Psoas muscle (tissue), 8 donors: Measurements from ENCODE around the gene NBPF15. TPM values are rescaled to one million over a fixed set of nuclear protein-coding genes. Genes with fewer than 3 reads are reported as not detected.
"Not testable (repeated sequence)": the region's sequence is repeated elsewhere in the genome, so short reads cannot be mapped to it uniquely, and the experiment has no call there.

Experiments
- ATAC-seq, 4 donors: fragments of 200-7000 bp; cut with Tn5 transposase; one replicate each; pipeline ENCODE4 v1.9.1; 2020; ENCODE audit warnings: moderate library complexity in 3 of 4, mild to moderate bottlenecking in 2 of 4
- DNase-seq, 2 donors: peaks; one replicate each; pipeline ENCODE4 v3.0.0-alpha.2; 2020
- H3K27ac ChIP-seq: fragments of 200-600 bp; one replicate; pipeline ENCODE4 v1.8.0; 2022
- H3K27me3 ChIP-seq, 3 donors: fragments of 200-600 bp in 1 of 3; one replicate each; pipeline versions ENCODE4 v1.6.1 to v1.8.0; 2013 to 2022; ENCODE audit warnings: low read length in 2 of 3, mild to moderate bottlenecking in 2 of 3, moderate library complexity in 1 of 3; ENCODE audit not compliant: insufficient read depth in 3 of 3
- H3K36me3 ChIP-seq, 2 donors: fragments of 200-600 bp in 1 of 2; one replicate each; pipeline versions ENCODE4 v1.6.1 to v1.8.0; 2013 to 2022; ENCODE audit warnings: low read depth in 1 of 2, mild to moderate bottlenecking in 1 of 2, moderate library complexity in 1 of 2; ENCODE audit not compliant: insufficient read depth in 1 of 2
- H3K4me1 ChIP-seq: fragments of 200-600 bp; one replicate; pipeline ENCODE4 v1.8.0; 2022
- H3K4me3 ChIP-seq: fragments of 200-600 bp; one replicate; pipeline ENCODE4 v1.8.0; 2022; ENCODE audit warnings: mild to moderate bottlenecking
- H3K9me3 ChIP-seq: fragments of 200-600 bp; one replicate; pipeline ENCODE4 v1.8.0; 2022
- WGBS, 3 donors: extraction: QIAGEN DNeasy Blood & Tissue Kit; methylation state at CpG; one replicate each; pipeline versions ENCODE4 v1.1.6 to v1.1.7; 2013; 5-methylcytosine and 5-hydroxymethylcytosine counted together
- intact Hi-C, 2 donors: fragments of 100-400 bp; cut with DNase I; formaldehyde crosslinking; loops; one replicate each; pipeline versions ENCODE4 v1.11.0 to v1.14.2; 2022
- polyA plus RNA-seq, 3 donors: library from polyadenylated mRNA; stranded (reverse); fragments of 200-250 nt; gene quantifications; one replicate each; pipeline ENCODE4 v1.2.3, GENCODE V29; 2013
- total RNA-seq, 4 donors: library from RNA; stranded (reverse); fragmentation: NEBNext Ultra II Directional in 2 of 4; extraction: Animal tissue kit (Norgen Biotek cat#: 25700) in 2 of 4; gene quantifications; one replicate each; pipeline versions ENCODE4 v1.2.1 to v1.2.4, GENCODE V29; 2021 to 2023
- donor health status: healthy with polysubstance abuse.
- donor health status: DM: no; HTN: no; CAD: no; lungs with moderate emphysema.
- donor health status: Bipolar disorder and iron deficiency.
- donor health status: healthy.
- donor health status: DM: yes; HTN: yes; CAD: no.
- donor health status: DM: no; HTN: no; CAD: no.
- donor health status: DM: no; HTN: no; CAD: no.
- donor health status: DM: yes; HTN: yes; CAD: no.

Gene NBPF15
- total and polyA plus RNA-seq, 7 donors, result 2.5 to 7.3 (median 4.5) TPM

DNA sequence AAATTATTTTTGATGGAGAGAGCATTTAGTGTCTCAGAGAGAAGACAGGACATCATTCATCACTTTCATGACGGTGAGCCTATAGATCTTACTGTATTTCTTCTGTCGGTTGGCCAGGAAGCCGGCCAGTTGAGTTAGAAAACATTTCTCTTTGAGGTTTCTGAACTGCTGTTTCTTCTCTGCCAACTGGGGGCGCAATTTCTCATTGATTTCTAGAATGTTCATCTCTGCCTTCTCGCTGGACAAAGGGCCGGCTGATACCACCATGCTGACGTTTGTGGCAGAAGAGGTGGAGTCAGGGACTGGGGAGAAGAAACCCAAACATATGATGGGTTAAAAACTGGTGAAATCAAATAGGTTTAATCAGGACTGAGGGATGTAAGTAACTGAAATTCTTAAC is 21.7 kb downstream of the NBPF15 start:
- H3K27ac ChIP-seq, H3K27me3 ChIP-seq, ATAC-seq, H3K4me3 ChIP-seq, DNase-seq, H3K9me3 ChIP-seq, H3K4me1 ChIP-seq, intact Hi-C loops, H3K36me3 ChIP-seq: not testable (repeated sequence)
- 31 to 44% (median 41%) methylated on average over 5 to 6 of the region's 7 CpGs for WGBS, 3 donors

DNA sequence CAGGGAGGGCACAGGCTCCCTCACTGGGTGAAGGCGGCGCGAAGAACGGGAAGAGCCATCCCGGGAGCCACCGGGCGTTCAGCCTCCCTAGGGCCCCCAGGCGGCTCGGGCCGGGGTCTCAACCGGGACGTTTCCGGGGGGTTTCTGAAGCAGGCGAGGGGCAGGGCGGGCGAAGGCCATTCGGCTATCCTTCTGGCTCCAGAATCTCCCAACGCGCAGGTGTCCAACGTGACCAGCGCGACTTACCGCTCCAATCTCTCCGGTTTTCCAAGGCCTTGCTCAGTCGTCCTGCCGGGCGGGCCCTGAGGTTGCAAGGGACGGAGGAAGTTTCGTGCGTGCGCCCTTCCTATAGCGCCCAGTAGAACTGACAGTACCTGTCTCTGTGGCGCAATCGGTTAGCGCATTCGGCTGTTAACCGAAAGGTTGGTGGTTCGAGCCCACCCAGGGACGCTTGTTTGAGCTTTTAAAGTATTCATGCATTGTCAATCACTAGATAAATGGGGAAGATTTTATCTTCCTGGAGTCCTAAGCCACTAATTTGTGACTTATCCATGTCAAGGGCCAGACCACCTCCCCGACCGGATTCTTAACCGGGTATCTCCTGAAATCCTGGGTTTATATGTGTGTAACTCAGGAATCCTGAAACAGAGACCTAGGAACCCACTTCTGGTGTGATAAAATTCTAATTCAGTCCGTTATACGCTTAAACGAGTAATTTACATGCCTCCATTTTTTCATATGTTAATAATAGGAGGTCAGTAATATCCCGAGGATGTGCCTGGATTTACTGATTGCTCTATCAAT is 42.4 kb downstream of the NBPF15 start:
- not testable (repeated sequence) for H3K27ac ChIP-seq
- WGBS, 3 donors, result 7 to 11% (median 7%) methylated on average over 29 to 44 of the region's 46 CpGs

DNA sequence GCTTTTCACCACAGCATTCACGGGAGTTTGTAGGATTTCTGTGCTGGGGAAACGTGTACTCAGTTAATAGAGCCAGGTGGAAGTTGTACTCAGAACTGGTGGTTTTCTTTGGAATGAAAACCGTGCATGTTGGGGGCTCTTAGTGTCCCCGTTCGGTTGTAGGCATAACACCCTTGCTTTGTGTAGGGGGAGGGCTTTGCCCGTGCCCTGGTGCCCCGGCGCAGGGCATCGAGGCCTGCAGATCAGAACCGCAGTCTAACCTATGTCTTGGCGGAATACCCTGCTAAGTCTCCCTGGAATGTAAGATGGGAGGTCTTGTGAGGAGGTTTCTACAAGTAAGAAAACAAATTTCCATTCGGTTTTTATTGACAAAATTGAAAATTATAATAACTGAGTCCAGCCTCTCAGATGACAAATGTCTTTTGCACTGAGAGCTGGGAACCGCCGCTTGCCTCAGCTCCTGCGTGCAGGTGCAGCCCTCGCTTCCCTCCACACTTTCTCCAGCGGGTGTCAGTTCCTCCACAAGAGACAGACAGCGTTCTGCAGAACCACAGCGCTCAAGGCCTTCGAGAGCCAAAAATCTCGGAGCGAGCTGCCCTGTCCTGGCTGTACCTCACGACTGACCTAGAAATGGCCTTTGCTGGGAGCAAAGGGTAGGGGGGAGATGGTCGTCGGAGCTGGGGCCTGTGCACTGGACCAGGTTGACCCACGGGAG is 47.9 kb downstream of the NBPF15 start:
- 67 to 74% (median 68%) methylated on average over 6 to 15 of the region's 26 CpGs for WGBS, 3 donors
- peak overlapping the region; percentile 64 for H3K4me3 ChIP-seq
- H3K27me3 ChIP-seq, H3K9me3 ChIP-seq, intact Hi-C loops, H3K4me1 ChIP-seq, DNase-seq, H3K36me3 ChIP-seq: not testable (repeated sequence)
- H3K27ac ChIP-seq, result peak overlapping the region; percentile 50
- ATAC-seq, result peak in 1 of 4 donors; percentile 6

More for the DNA sequence above, 42.4 kb downstream of the NBPF15 start:
- peak; percentile 36 to 38 for DNase-seq
- ATAC-seq, H3K27me3 ChIP-seq, H3K4me1 ChIP-seq, H3K9me3 ChIP-seq, intact Hi-C loops: not testable (repeated sequence)
- Histone ChIP-seq H3K4me3 (peak overlapping the region; percentile 56), H3K36me3 (peaks cover 0 to 10% of the 10 kb centered on the region in 2 donors)

DNA sequence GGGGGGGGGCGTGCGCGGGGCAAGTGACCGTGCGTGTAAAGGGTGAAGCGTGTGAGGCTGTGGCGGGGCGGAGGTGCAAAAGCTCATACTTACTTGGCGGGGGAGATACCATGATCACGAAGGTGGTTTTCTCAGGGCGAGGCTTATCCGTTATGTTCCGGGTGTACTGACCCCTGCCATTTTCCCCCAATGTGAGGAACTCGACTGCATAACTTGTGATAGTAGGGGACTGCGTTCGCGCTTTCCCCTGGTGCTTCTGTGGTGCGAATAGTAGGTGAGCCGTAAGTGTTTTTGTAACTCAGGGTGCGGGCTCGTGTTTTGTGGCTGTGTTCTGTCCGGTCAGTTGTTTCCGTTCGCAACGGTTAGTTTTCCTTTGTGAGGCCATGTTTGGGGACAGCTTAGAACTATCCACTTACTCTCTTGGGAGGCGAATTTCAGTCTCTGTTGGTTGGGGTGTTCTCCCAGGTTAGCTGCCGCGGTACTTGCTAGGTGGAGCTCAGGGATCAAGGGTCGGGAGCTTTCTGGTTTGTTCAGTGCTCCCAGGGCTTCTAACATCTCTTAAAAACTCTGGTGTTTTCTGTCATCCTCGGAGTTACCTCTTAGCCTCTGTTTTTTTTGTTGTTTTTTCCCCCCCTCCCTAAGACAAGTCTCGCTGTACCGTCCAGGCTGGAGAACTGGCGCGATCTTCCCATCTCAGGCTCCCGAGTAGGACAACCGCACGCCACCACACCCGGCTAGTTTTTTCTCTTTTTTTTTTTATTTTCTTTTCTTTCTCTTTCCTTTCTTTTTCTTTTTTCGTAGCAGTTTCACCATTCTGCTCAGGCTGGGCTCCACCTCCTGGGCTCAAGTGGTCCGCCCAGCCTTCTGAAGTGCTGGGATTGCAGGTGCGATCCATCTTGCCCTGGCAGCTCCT is 48.7 kb downstream of the NBPF15 start:
- 2 to 5% (median 3%) methylated on average over 32 to 41 of the region's 41 CpGs for WGBS, 3 donors
- intact Hi-C loops, H3K36me3 ChIP-seq, H3K9me3 ChIP-seq, H3K27me3 ChIP-seq, H3K4me1 ChIP-seq: not testable (repeated sequence)
- Histone ChIP-seq H3K4me3 (peak overlapping the region; percentile 64), H3K27ac (peak overlapping the region; percentile 50)
- peak; percentile 68 to 78 for DNase-seq
- ATAC-seq, result peak; percentile 84 to 93 (median 88)

DNA sequence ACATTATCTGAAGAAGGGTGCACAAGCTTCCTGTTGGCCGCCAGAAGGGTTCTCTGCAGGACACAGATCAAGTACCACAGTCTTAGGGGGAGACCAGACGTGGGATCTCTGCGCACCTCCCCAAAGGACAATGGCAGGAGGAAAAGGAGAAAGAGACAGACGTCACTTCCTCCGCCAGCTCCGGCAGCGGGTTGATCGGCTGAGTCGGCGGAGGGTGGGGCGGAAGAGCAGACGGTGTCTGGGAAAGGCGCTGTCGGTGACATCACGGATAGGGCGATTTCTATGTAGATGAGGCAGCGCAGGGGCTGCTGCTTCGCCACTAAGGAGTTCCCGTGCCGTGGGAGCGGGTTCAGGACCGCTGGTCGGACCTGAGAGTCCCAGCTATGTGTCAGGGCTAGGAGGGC is 49.4 kb downstream of the NBPF15 start:
- ATAC-seq, result peak; percentile 80 to 92 (median 90)
- H3K4me3 ChIP-seq, result peak overlapping the region; percentile 64
- H3K36me3 ChIP-seq, H3K4me1 ChIP-seq, H3K9me3 ChIP-seq, intact Hi-C loops, H3K27ac ChIP-seq, H3K27me3 ChIP-seq: not testable (repeated sequence)
- DNase-seq, result peak; percentile 66 to 88
- WGBS, 3 donors, result 2 to 6% (median 5%) methylated on average over 14 to 23 of the region's 23 CpGs

DNA sequence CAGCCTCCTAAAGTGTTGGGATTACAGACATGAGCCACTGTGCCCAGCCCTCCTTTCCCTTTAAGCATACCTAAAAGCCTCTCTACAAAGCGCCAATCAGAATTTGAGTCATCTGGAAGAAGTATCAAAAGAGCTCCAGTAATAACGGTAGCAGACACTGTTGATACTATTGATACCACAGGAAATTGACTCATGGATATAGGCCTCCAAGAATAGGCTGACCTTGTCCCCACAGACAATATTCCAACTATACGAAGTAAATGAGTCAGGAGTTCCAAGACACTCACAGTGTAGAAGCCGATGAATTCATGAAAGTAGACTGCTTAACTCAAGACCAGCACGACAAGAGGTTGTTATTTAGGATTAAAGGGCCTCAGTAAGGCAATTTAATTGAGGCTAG is 58.7 kb downstream of the NBPF15 start:
- H3K4me1 ChIP-seq, H3K9me3 ChIP-seq, H3K27me3 ChIP-seq, ATAC-seq, H3K36me3 ChIP-seq, intact Hi-C loops, H3K4me3 ChIP-seq, H3K27ac ChIP-seq, DNase-seq: not testable (repeated sequence)
- WGBS, 3 donors, result 70 to 74% (median 72%) methylated on average over 4 to 5 of the region's 5 CpGs

DNA sequence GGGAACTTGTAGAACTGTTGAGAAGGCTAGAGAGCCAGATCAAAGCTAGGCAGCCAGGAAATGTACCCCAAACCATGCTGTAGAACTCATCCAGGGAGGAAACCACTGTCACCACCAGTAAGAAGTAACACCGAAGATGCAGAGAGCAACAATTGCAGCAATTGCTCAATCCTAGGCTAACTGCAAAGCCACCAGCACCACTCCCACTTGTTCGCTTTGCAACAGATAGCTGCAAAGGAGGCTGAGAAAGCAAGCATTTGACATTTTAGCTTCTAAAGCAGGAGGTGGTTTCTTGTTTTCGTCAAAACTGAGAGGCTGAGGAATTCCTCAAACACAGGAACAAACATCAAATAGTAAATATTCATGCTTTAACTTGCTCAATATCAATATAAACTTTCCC is 89.8 kb downstream of the NBPF15 start:
- H3K4me1 ChIP-seq, intact Hi-C loops, H3K9me3 ChIP-seq, H3K36me3 ChIP-seq, H3K4me3 ChIP-seq, DNase-seq, H3K27ac ChIP-seq, ATAC-seq, H3K27me3 ChIP-seq: not testable (repeated sequence)
- no CpG with 5 or more reads among the region's 3 CpGs for WGBS, 3 donors

Other genes starting within 250 kb of the NBPF15 start
- gene PPIAL4E, start 88.0 kb downstream of the NBPF15 start, total RNA-seq, result not detected
- not detected for gene PPIAL4E, start 88.0 kb downstream of the NBPF15 start, polyA plus RNA-seq
- not detected for gene PPIAL4F, start 131.2 kb upstream of the NBPF15 start, total RNA-seq
- not detected for gene PPIAL4F, start 131.2 kb upstream of the NBPF15 start, polyA plus RNA-seq